Activated naive CD4-positive, alpha-beta T cell treated with anti-CD3 and anti-CD28 coated beads, Interleukin-2, amount 10 ng/mL, durations not matched to agents 7 days and 5 days (primary cell): ENCODE data around the gene MYLK3.
"Not testable (repeated sequence)": the region's sequence is repeated elsewhere in the genome, so short reads cannot be mapped to it uniquely, and the experiment has no call there.

Experiments
- CTCF ChIA-PET: fragments of 350-600 bp; sonication (Branson Sonifier 250); formaldehyde crosslinking; loops from one replicate; lab custom pipeline; 2021; ENCODE audit warnings: antibody characterized with exemption; lab: Charles Lee
- DNase-seq: peaks from one replicate; pipeline ENCODE4 v3.0.0-alpha.2; 2020
- H3K27ac Mint-ChIP-seq: one replicate; pipeline ENCODE4 v1.8.0; 2021; ENCODE audit warnings: mild to moderate bottlenecking, moderate library complexity, mixed read lengths
- H3K27me3 Mint-ChIP-seq: one replicate; pipeline ENCODE4 v1.8.0; 2021; ENCODE audit warnings: mild to moderate bottlenecking, mixed read lengths
- H3K36me3 Mint-ChIP-seq: one replicate; pipeline ENCODE4 v1.8.0; 2021; ENCODE audit warnings: mixed read lengths
- H3K4me1 Mint-ChIP-seq: one replicate; pipeline ENCODE4 v1.8.0; 2021; ENCODE audit warnings: mixed read lengths
- H3K4me3 Mint-ChIP-seq: one replicate; pipeline ENCODE4 v1.8.0; 2021; ENCODE audit warnings: mild to moderate bottlenecking, moderate library complexity, mixed read lengths
- H3K9me3 Mint-ChIP-seq: one replicate; pipeline ENCODE4 v1.8.0; 2021; ENCODE audit warnings: mixed read lengths

Gene MYLK3

GRCh38 chr16:46747777-46748651, at the start of gene MYLK3:
Gene MYLK3 (minus strand): TSS chr16:46748344. CDS start chr16:46748193, 151 bp downstream.
- Mint-ChIP-seq H3K27me3 (peaks cover 6% of the 10 kb centered on the region), H3K9me3 (no peaks in the 10 kb centered on the region), H3K27ac (no peak within 1 kb of the TSS), H3K4me3 (no peak within 1 kb of the TSS), H3K36me3 (no peaks in the 10 kb centered on the region), H3K4me1 (peaks cover 4% of the 10 kb centered on the region)
- CTCF ChIA-PET = no interaction called here
- no peak for DNase-seq

GRCh38 chr16:46797501-46797900, 49.4 kb upstream of the MYLK3 start:
- peaks cover 1% of the 10 kb centered on the region for H3K4me1 Mint-ChIP-seq
- H3K27me3 Mint-ChIP-seq = no peaks in the 10 kb centered on the region
- H3K36me3 Mint-ChIP-seq = peaks cover 19% of the 10 kb centered on the region
- no peak overlapping the region for H3K4me3 Mint-ChIP-seq
- CTCF ChIA-PET = interaction anchor here (1.2 kb wide), 1 partner anchor 9 kb away, joined by 3 read pairs; no protein-coding TSS in a partner anchor
- no peak for DNase-seq
- no peak overlapping the region for H3K27ac Mint-ChIP-seq
- peaks cover 18% of the 10 kb centered on the region for H3K9me3 Mint-ChIP-seq

GRCh38 chr16:46796764-46797269, 48.7 kb upstream of the MYLK3 start:
- DNase-seq = no peak
- Mint-ChIP-seq H3K9me3 (peaks cover 18% of the 10 kb centered on the region), H3K27me3 (no peaks in the 10 kb centered on the region), H3K4me3 (no peak overlapping the region), H3K36me3 (peaks cover 22% of the 10 kb centered on the region), H3K27ac (no peak overlapping the region), H3K4me1 (no peaks in the 10 kb centered on the region)
- CTCF ChIA-PET = no interaction called here

- Mint-ChIP-seq H3K27ac (no peak overlapping the region), H3K9me3 (peaks cover 18% of the 10 kb centered on the region), H3K36me3 (peaks cover 21% of the 10 kb centered on the region), H3K4me3 (no peak overlapping the region), H3K4me1 (peaks cover 18% of the 10 kb centered on the region), H3K27me3 (peaks cover 4% of the 10 kb centered on the region)
- no peak for DNase-seq
- CTCF ChIA-PET = interaction anchor here (0.6 kb wide), 1 partner anchor 282 kb away, joined by 3 read pairs; no protein-coding TSS in a partner anchor
These were observed 45.7 kb upstream of the MYLK3 start for GRCh38 chr16:46793841-46794240.

GRCh38 chr16:46790599-46791270, 42.6 kb upstream of the MYLK3 start:
- Mint-ChIP-seq H3K36me3 (peaks cover 14% of the 10 kb centered on the region), H3K9me3 (peaks cover 11% of the 10 kb centered on the region), H3K4me3 (peak overlapping the region; percentile 73), H3K27ac (no peak overlapping the region), H3K4me1 (peaks cover 18% of the 10 kb centered on the region), H3K27me3 (peaks cover 5% of the 10 kb centered on the region)
- CTCF ChIA-PET = interaction anchor here (1.3 to 1.6 kb wide), 2 partner anchors 10 kb away, joined by 5 read pairs; no protein-coding TSS in a partner anchor
- no peak for DNase-seq

- H3K27ac Mint-ChIP-seq = no peak overlapping the region
- H3K4me3 Mint-ChIP-seq = peak overlapping the region; percentile 73
- CTCF ChIA-PET = interaction anchor here (0.8 to 1.3 kb wide), 2 partner anchors 11 to 19 kb away, joined by 3 to 5 read pairs; no protein-coding TSS in a partner anchor
- peaks cover 18% of the 10 kb centered on the region for H3K4me1 Mint-ChIP-seq
- H3K36me3 Mint-ChIP-seq = peaks cover 12% of the 10 kb centered on the region
- peaks cover 7% of the 10 kb centered on the region for H3K9me3 Mint-ChIP-seq
- peak; percentile 88 for DNase-seq
- H3K27me3 Mint-ChIP-seq = peaks cover 7% of the 10 kb centered on the region
These were observed 41.6 kb upstream of the MYLK3 start for GRCh38 chr16:46789499-46790414.

GRCh38 chr16:46788891-46789474, 40.8 kb upstream of the MYLK3 start:
- no peak overlapping the region for H3K27ac Mint-ChIP-seq
- H3K27me3 Mint-ChIP-seq = peaks cover 7% of the 10 kb centered on the region
- peaks cover 8% of the 10 kb centered on the region for H3K36me3 Mint-ChIP-seq
- H3K4me3 Mint-ChIP-seq = no peak overlapping the region
- peaks cover 4% of the 10 kb centered on the region for H3K9me3 Mint-ChIP-seq
- CTCF ChIA-PET = no interaction called here
- no peak for DNase-seq
- H3K4me1 Mint-ChIP-seq = peaks cover 18% of the 10 kb centered on the region

GRCh38 chr16:46787909-46788308, 39.8 kb upstream of the MYLK3 start:
- CTCF ChIA-PET = interaction anchor here (0.9 kb wide), 1 partner anchor 10 kb away, joined by 3 read pairs; no protein-coding TSS in a partner anchor
- peaks cover 18% of the 10 kb centered on the region for H3K4me1 Mint-ChIP-seq
- peaks cover 7% of the 10 kb centered on the region for H3K27me3 Mint-ChIP-seq
- H3K4me3 Mint-ChIP-seq = no peak overlapping the region
- H3K36me3 Mint-ChIP-seq = peaks cover 5% of the 10 kb centered on the region
- DNase-seq = no peak
- no peaks in the 10 kb centered on the region for H3K9me3 Mint-ChIP-seq
- H3K27ac Mint-ChIP-seq = no peak overlapping the region

- Mint-ChIP-seq H3K27ac (no peak overlapping the region), H3K36me3 (no peaks in the 10 kb centered on the region), H3K27me3 (peaks cover 7% of the 10 kb centered on the region), H3K9me3 (no peaks in the 10 kb centered on the region), H3K4me3 (no peak overlapping the region), H3K4me1 (peaks cover 11% of the 10 kb centered on the region)
- CTCF ChIA-PET = interaction anchor here (0.6 kb wide), 1 partner anchor 43 kb away, joined by 4 read pairs; no protein-coding TSS in a partner anchor
- DNase-seq = no peak
These were observed 37.1 kb upstream of the MYLK3 start for GRCh38 chr16:46785076-46785845.

- H3K4me3 Mint-ChIP-seq, H3K27me3 Mint-ChIP-seq, H3K4me1 Mint-ChIP-seq, H3K36me3 Mint-ChIP-seq, DNase-seq, H3K27ac Mint-ChIP-seq, CTCF ChIA-PET, H3K9me3 Mint-ChIP-seq: not testable (repeated sequence)
These were observed 36.4 kb upstream of the MYLK3 start for GRCh38 chr16:46784569-46784968.

- Mint-ChIP-seq H3K9me3 (no peaks in the 10 kb centered on the region), H3K4me3 (no peak overlapping the region), H3K36me3 (no peaks in the 10 kb centered on the region), H3K27me3 (peaks cover 4% of the 10 kb centered on the region), H3K4me1 (no peaks in the 10 kb centered on the region), H3K27ac (no peak overlapping the region)
- no peak for DNase-seq
- CTCF ChIA-PET = no interaction called here
These were observed 35.7 kb upstream of the MYLK3 start for GRCh38 chr16:46783800-46784199.

- no peak overlapping the region for H3K27ac Mint-ChIP-seq
- CTCF ChIA-PET = no interaction called here
- no peaks in the 10 kb centered on the region for H3K36me3 Mint-ChIP-seq
- no peaks in the 10 kb centered on the region for H3K4me1 Mint-ChIP-seq
- no peaks in the 10 kb centered on the region for H3K9me3 Mint-ChIP-seq
- no peak overlapping the region for H3K4me3 Mint-ChIP-seq
- peaks cover 4% of the 10 kb centered on the region for H3K27me3 Mint-ChIP-seq
- no peak for DNase-seq
These were observed 34.2 kb upstream of the MYLK3 start for GRCh38 chr16:46782320-46782719.

GRCh38 chr16:46777804-46778203, 29.7 kb upstream of the MYLK3 start:
- CTCF ChIA-PET = no interaction called here
- H3K4me1 Mint-ChIP-seq = no peaks in the 10 kb centered on the region
- no peak overlapping the region for H3K27ac Mint-ChIP-seq
- DNase-seq = no peak
- H3K36me3 Mint-ChIP-seq = no peaks in the 10 kb centered on the region
- H3K9me3 Mint-ChIP-seq = no peaks in the 10 kb centered on the region
- H3K4me3 Mint-ChIP-seq = no peak overlapping the region
- no peaks in the 10 kb centered on the region for H3K27me3 Mint-ChIP-seq
